Choroid plexus epithelial cell (primary cell): ENCODE results near the gene PCP4.

ENCODE experiments used
- DNase-seq: peaks from one replicate; pipeline ENCODE4 v3.0.0-alpha.2; 2010; ENCODE audit warnings: low read depth
- H3K4me3 ChIP-seq: 2 replicates; pipeline ENCODE4 v1.5.1; 2011; ENCODE audit warnings: low read depth, mild to moderate bottlenecking, control low read depth, low read length, moderate library complexity
- CTCF ChIP-seq: conservative IDR thresholded peaks from 2 replicates; pipeline ENCODE4 v1.5.1; 2011; ENCODE audit warnings: low read depth, mild to moderate bottlenecking, control low read depth, inconsistent platforms, low read length, moderate library complexity

The PCP4 gene

GRCh38 chr21:39849014-39849655 lies 18.1 kb upstream of the PCP4 start:
- no peak for DNase-seq
- no peak overlapping the region for H3K4me3 ChIP-seq
- TF ChIP-seq CTCF = no peak

DNA sequence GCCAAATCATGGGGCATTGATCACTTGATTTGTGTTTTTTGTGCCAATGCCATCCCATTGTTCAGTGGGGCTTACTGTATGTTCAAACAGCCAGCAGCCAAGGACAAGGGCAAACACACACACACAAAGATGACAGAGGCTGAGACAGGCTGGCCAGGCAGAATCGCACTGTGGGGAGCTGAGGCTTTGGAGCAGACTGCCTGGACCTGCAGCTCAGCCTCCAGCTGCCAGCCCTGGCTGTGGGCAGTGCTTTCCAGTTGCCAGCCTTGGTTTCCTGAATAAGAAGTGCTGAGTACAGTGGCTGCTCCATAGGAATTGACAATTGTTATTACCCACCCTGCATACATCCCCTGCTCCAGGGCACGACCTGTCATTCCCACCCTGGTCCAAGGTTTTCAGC lies 16.9 kb upstream of the PCP4 start:
- DNase-seq = no peak
- no peak for TF ChIP-seq CTCF
- H3K4me3 ChIP-seq = no peak overlapping the region

- DNase-seq = no peak
- TF ChIP-seq CTCF = no peak
- no peak overlapping the region for H3K4me3 ChIP-seq
Measured at GRCh38 chr21:39851002-39851618, 16.1 kb upstream of the PCP4 start.

DNA sequence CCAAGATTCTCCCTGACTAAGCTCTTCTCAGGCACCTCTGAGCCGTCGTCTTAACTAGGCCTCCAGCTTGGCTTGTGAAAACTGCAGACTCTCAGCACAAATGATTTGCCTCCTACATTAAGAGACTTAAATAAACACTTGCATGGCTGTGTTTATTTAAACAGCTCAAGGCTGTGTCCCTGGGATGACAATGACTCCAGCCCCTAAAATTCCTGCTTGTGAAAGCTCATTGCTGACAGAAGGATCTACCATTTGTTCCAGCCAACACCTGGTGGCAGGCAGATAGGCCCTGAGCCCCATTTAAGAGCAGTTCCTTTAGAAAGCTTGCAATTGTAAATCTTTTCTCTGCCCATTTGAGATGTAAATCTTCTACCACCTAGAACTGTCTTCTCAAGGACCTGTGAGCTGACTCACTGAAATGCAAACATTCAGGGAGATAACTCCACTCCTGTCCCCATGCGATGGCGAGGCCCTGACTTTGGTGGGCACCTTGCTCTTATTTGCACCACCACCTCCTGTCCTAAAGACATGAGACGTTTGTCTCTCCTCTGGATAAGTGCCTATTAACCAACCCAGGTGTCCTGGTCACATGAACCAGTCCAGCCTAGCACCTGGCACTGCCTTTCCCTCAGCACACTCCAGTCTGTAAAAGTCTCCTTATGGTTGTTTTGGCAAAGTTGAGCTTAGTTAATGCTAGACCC lies 15.1 kb upstream of the PCP4 start:
- DNase-seq = no peak
- TF ChIP-seq CTCF = no peak
- H3K4me3 ChIP-seq = no peak overlapping the region

GRCh38 chr21:39852726-39853500 lies 14.3 kb upstream of the PCP4 start:
- no peak overlapping the region for H3K4me3 ChIP-seq
- DNase-seq = no peak
- no peak for TF ChIP-seq CTCF

DNA sequence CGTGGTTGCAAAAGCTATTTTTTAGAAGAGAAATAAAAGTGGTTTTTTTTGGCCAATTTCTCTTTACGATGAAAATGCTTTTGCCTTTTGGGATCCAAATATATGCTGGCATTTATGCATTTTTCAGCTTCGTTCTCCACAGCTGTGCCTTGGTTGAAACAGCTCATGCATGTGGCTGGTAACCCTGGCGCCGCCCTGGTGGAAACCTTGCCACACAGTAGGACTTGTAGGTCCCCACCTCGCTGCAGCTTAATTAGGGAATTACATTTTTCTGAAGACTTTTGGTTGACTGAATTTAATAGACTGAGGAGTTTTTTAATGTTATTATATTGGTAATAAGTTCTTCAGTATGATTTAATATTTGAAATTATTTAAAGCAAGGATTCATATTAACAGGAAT lies 12.7 kb upstream of the PCP4 start:
- no peak for TF ChIP-seq CTCF
- no peak overlapping the region for H3K4me3 ChIP-seq
- no peak for DNase-seq
